ENCODE data around the gene KCNIP2.
A peak's percentile ranks its signal among the peaks of the same experiment; 100 is the strongest.

The KCNIP2 gene

GRCh38 chr10:101874252-101874651 lies 30.7 kb upstream of the KCNIP2 start:
- DNase-seq (ENCODE audit: low read depth) = no peak
- no peak overlapping the region for H3K4me3 ChIP-seq (ENCODE audit: low read length)
- TF ChIP-seq, protein P1, sequence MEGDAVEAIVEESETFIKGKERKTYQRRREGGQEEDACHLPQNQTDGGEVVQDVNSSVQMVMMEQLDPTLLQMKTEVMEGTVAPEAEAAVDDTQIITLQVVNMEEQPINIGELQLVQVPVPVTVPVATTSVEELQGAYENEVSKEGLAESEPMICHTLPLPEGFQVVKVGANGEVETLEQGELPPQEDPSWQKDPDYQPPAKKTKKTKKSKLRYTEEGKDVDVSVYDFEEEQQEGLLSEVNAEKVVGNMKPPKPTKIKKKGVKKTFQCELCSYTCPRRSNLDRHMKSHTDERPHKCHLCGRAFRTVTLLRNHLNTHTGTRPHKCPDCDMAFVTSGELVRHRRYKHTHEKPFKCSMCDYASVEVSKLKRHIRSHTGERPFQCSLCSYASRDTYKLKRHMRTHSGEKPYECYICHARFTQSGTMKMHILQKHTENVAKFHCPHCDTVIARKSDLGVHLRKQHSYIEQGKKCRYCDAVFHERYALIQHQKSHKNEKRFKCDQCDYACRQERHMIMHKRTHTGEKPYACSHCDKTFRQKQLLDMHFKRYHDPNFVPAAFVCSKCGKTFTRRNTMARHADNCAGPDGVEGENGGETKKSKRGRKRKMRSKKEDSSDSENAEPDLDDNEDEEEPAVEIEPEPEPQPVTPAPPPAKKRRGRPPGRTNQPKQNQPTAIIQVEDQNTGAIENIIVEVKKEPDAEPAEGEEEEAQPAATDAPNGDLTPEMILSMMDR (IDR thresholded peaks at IDR 0.05; ENCODE audit: insufficient read depth, low read depth, low read length, missing control alignments) = no peak

DNA sequence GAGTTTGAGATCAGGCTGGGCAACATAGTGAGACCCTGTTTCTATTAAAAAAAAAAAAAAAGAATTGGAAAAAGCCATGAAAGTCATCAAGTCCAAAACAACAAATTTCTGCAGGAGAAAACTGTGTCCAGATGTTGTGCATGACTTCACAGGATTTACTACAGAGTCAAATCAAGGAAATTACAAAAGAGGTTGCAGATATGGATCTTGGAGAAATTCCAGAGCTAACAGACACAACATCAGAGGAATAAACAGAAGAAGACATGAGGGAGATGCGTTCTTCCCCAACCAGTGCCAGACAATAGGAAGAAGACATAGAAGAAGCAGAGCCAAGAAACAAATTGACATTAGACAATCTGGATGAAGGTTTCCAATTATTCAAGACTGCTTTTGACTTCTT lies 24.3 kb upstream of the KCNIP2 start:
- H3K4me3 ChIP-seq (ENCODE audit: low read length) = no peak overlapping the region
- no peak for DNase-seq (ENCODE audit: low read depth)
- TF ChIP-seq, protein P1 (IDR thresholded peaks at IDR 0.05; ENCODE audit: insufficient read depth, low read depth, low read length, missing control alignments) = no peak

DNA sequence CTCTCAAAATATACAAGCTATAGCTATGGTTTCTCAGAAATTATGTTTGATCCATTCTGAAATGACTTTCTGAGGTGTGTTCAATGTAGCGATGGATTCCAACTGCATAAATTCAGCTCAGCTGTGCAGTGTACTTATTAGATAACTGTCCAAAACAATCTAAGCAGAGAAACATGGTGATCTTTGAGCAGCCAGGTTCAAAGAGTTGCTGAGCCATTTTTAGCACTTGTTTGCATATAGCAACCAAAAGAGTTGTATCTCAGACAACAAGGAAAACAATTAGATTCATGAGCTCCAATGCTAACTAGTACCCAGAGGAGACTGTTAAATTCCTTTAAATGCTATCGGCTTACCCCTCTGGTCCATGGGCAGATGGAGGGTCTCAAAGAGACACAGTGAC lies 15.9 kb upstream of the KCNIP2 start:
- no peak for DNase-seq (ENCODE audit: low read depth)
- no peak overlapping the region for H3K4me3 ChIP-seq (ENCODE audit: low read length)
- TF ChIP-seq, protein P1 (IDR thresholded peaks at IDR 0.05; ENCODE audit: insufficient read depth, low read depth, low read length, missing control alignments) = no peak

DNA sequence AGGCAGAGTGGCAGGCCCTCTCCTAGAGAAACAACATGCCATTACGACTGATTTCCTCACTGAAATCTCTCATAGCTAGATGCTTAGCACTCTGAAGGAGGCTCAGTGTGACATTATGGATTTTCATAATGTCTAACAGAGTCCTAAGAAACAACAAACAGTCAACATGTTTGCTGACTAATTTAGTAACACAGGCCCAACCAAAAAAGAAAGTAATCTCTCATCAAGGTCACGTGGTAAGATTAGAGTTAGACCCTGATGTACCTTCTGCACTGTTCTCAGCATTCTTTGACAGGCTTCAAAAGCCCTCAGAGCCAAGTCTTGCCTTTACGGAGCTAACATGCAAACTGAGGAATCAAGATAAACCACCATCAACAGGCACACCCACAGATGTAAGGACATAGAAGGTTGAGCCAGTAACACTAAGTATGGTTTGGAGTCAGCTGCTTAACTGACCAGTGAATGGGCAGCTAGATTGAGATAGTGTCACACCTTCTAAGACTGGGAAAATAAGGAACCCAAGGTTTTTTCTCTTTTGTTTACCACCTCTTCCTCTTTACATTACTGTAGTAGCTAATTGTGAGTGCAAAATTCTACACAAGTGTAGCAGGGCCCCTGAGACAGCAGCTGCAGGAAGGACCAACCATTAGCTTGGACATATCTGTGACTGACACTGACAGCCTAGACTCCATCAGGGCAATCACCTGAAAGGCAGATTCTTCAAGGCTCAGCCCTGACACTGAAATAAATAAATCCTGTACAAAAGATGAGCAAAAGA lies 15.3 kb upstream of the KCNIP2 start:
- TF ChIP-seq, protein P1 (IDR thresholded peaks at IDR 0.05; ENCODE audit: insufficient read depth, low read depth, low read length, missing control alignments) = no peak
- H3K4me3 ChIP-seq (ENCODE audit: low read length) = no peak overlapping the region
- no peak for DNase-seq (ENCODE audit: low read depth)

DNA sequence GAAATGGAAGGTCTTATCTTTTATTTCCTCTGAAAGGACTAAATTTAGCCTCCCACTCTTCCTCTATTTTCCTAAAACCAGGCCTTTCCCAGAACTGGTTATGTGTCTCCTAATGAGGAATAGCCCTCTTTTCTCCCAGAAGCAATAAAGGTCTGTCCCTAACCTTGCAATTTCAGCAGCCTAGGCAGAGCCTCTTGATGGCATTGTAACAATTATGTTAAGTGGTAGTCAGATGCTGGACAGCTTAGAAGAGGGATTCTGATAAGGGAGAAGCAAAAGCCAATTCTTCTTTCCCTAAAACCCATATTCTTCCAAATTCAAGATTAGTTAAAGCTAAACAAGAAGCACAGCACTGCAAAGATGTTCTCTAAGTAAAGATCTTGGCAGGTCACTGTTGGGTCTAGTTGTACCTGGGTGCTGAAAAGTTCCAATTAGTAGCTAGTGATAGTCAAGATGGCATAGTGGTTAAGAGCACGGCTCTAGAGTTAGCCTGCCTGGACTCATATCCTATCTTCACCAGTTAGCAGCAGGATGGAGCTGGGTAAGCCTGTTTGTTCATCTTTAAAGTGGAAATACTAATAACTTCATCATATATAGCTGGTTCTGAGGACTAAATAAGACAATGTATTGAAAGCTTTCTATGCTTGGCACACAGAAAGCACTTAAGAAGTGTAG lies 14.3 kb upstream of the KCNIP2 start:
- no peak overlapping the region for H3K4me3 ChIP-seq (ENCODE audit: low read length)
- no peak for DNase-seq (ENCODE audit: low read depth)
- TF ChIP-seq, protein P1 (IDR thresholded peaks at IDR 0.05; ENCODE audit: insufficient read depth, low read depth, low read length, missing control alignments) = no peak

DNA sequence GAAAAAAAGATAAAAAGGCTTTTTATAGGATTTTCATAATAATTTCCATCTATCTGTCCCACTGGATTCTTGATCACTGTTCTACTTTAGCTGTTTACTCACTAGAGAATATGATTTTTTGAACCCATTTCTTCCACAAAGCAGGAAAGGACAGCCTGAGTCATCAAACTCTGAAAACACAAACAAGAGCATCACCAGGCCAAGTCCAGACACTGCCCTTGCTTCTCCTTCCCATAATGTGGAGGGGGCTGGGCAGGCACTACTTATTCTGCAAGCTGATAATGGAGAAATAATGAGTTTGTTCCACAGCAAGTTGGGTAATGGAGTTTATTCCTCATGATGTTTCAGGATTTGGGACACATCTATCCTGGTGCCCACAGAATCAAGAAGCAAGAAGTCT lies 13.0 kb upstream of the KCNIP2 start:
- TF ChIP-seq, protein P1 (IDR thresholded peaks at IDR 0.05; ENCODE audit: insufficient read depth, low read depth, low read length, missing control alignments) = no peak
- H3K4me3 ChIP-seq (ENCODE audit: low read length) = no peak overlapping the region
- peak; percentile 57 for DNase-seq (ENCODE audit: low read depth)

Data from epithelial cell of esophagus (primary cell).